NOMO-1 treated with dmso at 0.1 percent for 144 hours (cell line): ENCODE data around the gene UBQLN4.
"Not testable (repeated sequence)": the region's sequence is repeated elsewhere in the genome, so short reads cannot be mapped to it uniquely, and the experiment has no call there.

Source experiments
- DNase-seq: peaks from one replicate; lab custom pipeline; 2025; ENCODE audit not compliant: unreplicated experiment; lab: John Stamatoyannopoulos, UW

Gene UBQLN4

GRCh38 chr1:156081180-156081916 is 27.8 kb upstream of the UBQLN4 start:
- no peak for DNase-seq

- DNase-seq = no peak
Measured at GRCh38 chr1:156080863-156081179, 27.2 kb upstream of the UBQLN4 start.

GRCh38 chr1:156080241-156080862 is 26.8 kb upstream of the UBQLN4 start:
- no peak for DNase-seq

- DNase-seq = no peak
Measured at GRCh38 chr1:156079762-156080161, 26.2 kb upstream of the UBQLN4 start.

- DNase-seq = no peak
Measured at GRCh38 chr1:156078728-156079127, 25.1 kb upstream of the UBQLN4 start.

- DNase-seq = no peak
Measured at GRCh38 chr1:156077430-156077760, 23.8 kb upstream of the UBQLN4 start.

- no peak for DNase-seq
Measured at GRCh38 chr1:156076609-156077429, 23.2 kb upstream of the UBQLN4 start.

GRCh38 chr1:156075775-156076204 is 22.2 kb upstream of the UBQLN4 start:
- no peak for DNase-seq

- no peak for DNase-seq
Measured at GRCh38 chr1:156075162-156075561, 21.6 kb upstream of the UBQLN4 start.

GRCh38 chr1:156074661-156075060 is 21.1 kb upstream of the UBQLN4 start:
- no peak for DNase-seq

- DNase-seq = no peak
Measured at GRCh38 chr1:156073740-156074139, 20.1 kb upstream of the UBQLN4 start.

GRCh38 chr1:156073110-156073687 is 19.6 kb upstream of the UBQLN4 start:
- DNase-seq = no peak

- no peak for DNase-seq
Measured at GRCh38 chr1:156072251-156072650, 18.7 kb upstream of the UBQLN4 start.

GRCh38 chr1:156071332-156071816 is 17.8 kb upstream of the UBQLN4 start:
- DNase-seq = not testable (repeated sequence)

- no peak for DNase-seq
Measured at GRCh38 chr1:156070548-156070947, 16.9 kb upstream of the UBQLN4 start.

- DNase-seq = no peak
Measured at GRCh38 chr1:156069490-156070455, 16.2 kb upstream of the UBQLN4 start.

- DNase-seq = no peak
Measured at GRCh38 chr1:156067262-156067661, 13.7 kb upstream of the UBQLN4 start.

GRCh38 chr1:156065871-156066270 is 12.3 kb upstream of the UBQLN4 start:
- DNase-seq = no peak

- no peak for DNase-seq
Measured at GRCh38 chr1:156065212-156065611, 11.6 kb upstream of the UBQLN4 start.

- DNase-seq = no peak
Measured at GRCh38 chr1:156064615-156065014, 11.0 kb upstream of the UBQLN4 start.

- no peak for DNase-seq
Measured at GRCh38 chr1:156063997-156064285, 10.3 kb upstream of the UBQLN4 start.
